Hepatocyte (in vitro differentiated cells): ENCODE data around the gene ZNF512. TPM values are rescaled to one million over a fixed set of nuclear protein-coding genes. Genes with fewer than 3 reads are reported as not detected.

Experiments used
- DNase-seq: peaks from one replicate; pipeline ENCODE4 v3.0.0-alpha.2; 2016; ENCODE audit warnings: low spot score
- H2AFZ ChIP-seq: fragments of 200-600 bp; sonication (generic); 2 replicates; pipeline ENCODE4 v1.6.0; 2016; ENCODE audit warnings: antibody characterized with exemption, mild to moderate bottlenecking
- H3K27ac ChIP-seq: fragments of 200-600 bp; sonication (generic); 2 replicates; pipeline ENCODE4 v1.5.1; 2016; ENCODE audit warnings: mild to moderate bottlenecking
- H3K27me3 ChIP-seq: fragments of 200-600 bp; sonication (generic); 2 replicates; pipeline ENCODE4 v1.6.1; 2016
- H3K36me3 ChIP-seq: fragments of 200-600 bp; sonication (generic); replicated peaks from 2 replicates; pipeline ENCODE4 v1.5.1; 2016; ENCODE audit warnings: low read depth; ENCODE audit not compliant: insufficient read depth
- H3K4me1 ChIP-seq: fragments of 200-600 bp; sonication (generic); 2 replicates; pipeline ENCODE4 v1.5.1; 2016; ENCODE audit warnings: mild to moderate bottlenecking, moderate library complexity; ENCODE audit not compliant: insufficient read depth
- H3K4me2 ChIP-seq: fragments of 200-600 bp; sonication (generic); 2 replicates; pipeline ENCODE4 v1.6.0; 2016
- H3K4me3 ChIP-seq: fragments of 200-600 bp; sonication (generic); 2 replicates; pipeline ENCODE4 v1.5.1; 2016; ENCODE audit warnings: mild to moderate bottlenecking
- H3K79me2 ChIP-seq: fragments of 200-600 bp; sonication (generic); 2 replicates; pipeline ENCODE4 v1.6.0; 2017; ENCODE audit warnings: mild to moderate bottlenecking
- H3K9me2 ChIP-seq: fragments of 200-600 bp; sonication (generic); replicated peaks from 2 replicates; pipeline ENCODE4 v1.6.0; 2017; ENCODE audit warnings: mild to moderate bottlenecking; ENCODE audit not compliant: insufficient read depth
- H3K9me3 ChIP-seq: fragments of 200-600 bp; sonication (generic); 2 replicates; pipeline ENCODE4 v1.5.1; 2016; ENCODE audit warnings: low read depth, mild to moderate bottlenecking
- H4K20me1 ChIP-seq: fragments of 200-600 bp; sonication (generic); 2 replicates; pipeline ENCODE4 v1.6.0; 2016; ENCODE audit warnings: mild to moderate bottlenecking; ENCODE audit not compliant: insufficient read depth, poor library complexity, severe bottlenecking
- CTCF ChIP-seq: fragments of 200-600 bp; sonication (generic); IDR thresholded peaks from 2 replicates; pipeline ENCODE4 v1.5.1; 2016; ENCODE audit warnings: antibody characterized with exemption, mild to moderate bottlenecking; ENCODE audit not compliant: poor library complexity
- EZH2 ChIP-seq: fragments of 200-600 bp; sonication (generic); IDR thresholded peaks from 2 replicates; pipeline ENCODE4 v1.6.1; 2016; ENCODE audit warnings: antibody characterized with exemption, mild to moderate bottlenecking, borderline replicate concordance
- EZH2phosphoT487 ChIP-seq: fragments of 200-600 bp; sonication (generic); IDR thresholded peaks from one replicate; pipeline ENCODE4 v1.6.1; 2018; ENCODE audit warnings: antibody characterized with exemption, mild to moderate bottlenecking, low read depth, moderate library complexity; ENCODE audit not compliant: unreplicated experiment, severe bottlenecking
- WGBS: methylation state at CpG from one replicate; pipeline ENCODE4 v1.1.6; 2016; ENCODE audit warnings: low lambda C conversion rate; ENCODE audit errors: missing lambda C conversion rate; 5-methylcytosine and 5-hydroxymethylcytosine counted together
- polyA plus RNA-seq: library from polyadenylated mRNA; unstranded; fragments of >200 nt; fragmentation: Nextera tagmentation; extraction: Ambion mirVana; gene quantifications from 2 replicates; pipeline ENCODE4 v1.2.1, GENCODE V29; 2016
- total RNA-seq: library from RNA; depleted of rRNA; stranded (reverse); fragments of >200 nt; gene quantifications from 2 replicates; pipeline ENCODE4 v1.2.3, GENCODE V29; 2014

ZNF512 gene
- total and polyA plus RNA-seq, 2 experiments from 2014 or later = 19.9 to 27.7 TPM

GRCh38 chr2:27583390-27583915, 611 bp downstream of the ZNF512 start:
- Histone ChIP-seq H3K27me3 (no peaks in the 10 kb centered on the region), H3K27ac (peak overlapping the region; percentile 76), H3K4me3 (peak overlapping the region; percentile 77), H3K9me2 (no peaks in the 10 kb centered on the region), H3K9me3 (peaks cover 3% of the 10 kb centered on the region), H3K4me1 (peaks cover 15% of the 10 kb centered on the region), H3K4me2 (peak overlapping the region; percentile 94), H2AFZ (peak overlapping the region; percentile 52), H3K79me2 (peaks cover 53% of the 10 kb centered on the region), H4K20me1 (peaks cover 4% of the 10 kb centered on the region), H3K36me3 (no peaks in the 10 kb centered on the region)
- DNase-seq = peak; percentile 6
- 7% methylated on average over 12 of the region's 12 CpGs for WGBS
- TF ChIP-seq CTCF = no peak
- TF ChIP-seq EZH2 = no peak
- TF ChIP-seq EZH2phosphoT487 = no peak

- H3K36me3 ChIP-seq = no peaks in the 10 kb centered on the region
- peak overlapping the region; percentile 94 for H3K4me2 ChIP-seq
- no peak overlapping the region for H3K27ac ChIP-seq
- no peak overlapping the region for H2AFZ ChIP-seq
- DNase-seq = no peak
- H3K9me3 ChIP-seq = no peaks in the 10 kb centered on the region
- H3K9me2 ChIP-seq = no peaks in the 10 kb centered on the region
- H3K4me1 ChIP-seq = peaks cover 15% of the 10 kb centered on the region
- peaks cover 4% of the 10 kb centered on the region for H4K20me1 ChIP-seq
- H3K79me2 ChIP-seq = peaks cover 64% of the 10 kb centered on the region
- no peaks in the 10 kb centered on the region for H3K27me3 ChIP-seq
- 87% methylated on average over 3 of the region's 3 CpGs for WGBS
- TF ChIP-seq EZH2phosphoT487 = no peak
- TF ChIP-seq EZH2 = no peak
- TF ChIP-seq CTCF = no peak
- H3K4me3 ChIP-seq = no peak overlapping the region
Measured at GRCh38 chr2:27584597-27584996, 1.8 kb downstream of the ZNF512 start.

GRCh38 chr2:27587025-27587424, 4.2 kb downstream of the ZNF512 start:
- DNase-seq = no peak
- peaks cover 15% of the 10 kb centered on the region for H3K4me1 ChIP-seq
- H3K36me3 ChIP-seq = no peaks in the 10 kb centered on the region
- H3K27ac ChIP-seq = no peak overlapping the region
- H4K20me1 ChIP-seq = peaks cover 4% of the 10 kb centered on the region
- no peak overlapping the region for H3K4me2 ChIP-seq
- no peak overlapping the region for H2AFZ ChIP-seq
- H3K4me3 ChIP-seq = no peak overlapping the region
- TF ChIP-seq EZH2 (no peak), CTCF (no peak), EZH2phosphoT487 (no peak)
- H3K9me3 ChIP-seq = no peaks in the 10 kb centered on the region
- peaks cover 89% of the 10 kb centered on the region for H3K79me2 ChIP-seq
- 98% methylated on average over 2 of the region's 2 CpGs for WGBS
- H3K9me2 ChIP-seq = no peaks in the 10 kb centered on the region
- H3K27me3 ChIP-seq = no peaks in the 10 kb centered on the region
